Measurements from ENCODE around the gene LYZL6.
"Not testable (repeated sequence)": the region's sequence is repeated elsewhere in the genome, so short reads cannot be mapped to it uniquely, and the experiment has no call there.

Gene LYZL6

DNA sequence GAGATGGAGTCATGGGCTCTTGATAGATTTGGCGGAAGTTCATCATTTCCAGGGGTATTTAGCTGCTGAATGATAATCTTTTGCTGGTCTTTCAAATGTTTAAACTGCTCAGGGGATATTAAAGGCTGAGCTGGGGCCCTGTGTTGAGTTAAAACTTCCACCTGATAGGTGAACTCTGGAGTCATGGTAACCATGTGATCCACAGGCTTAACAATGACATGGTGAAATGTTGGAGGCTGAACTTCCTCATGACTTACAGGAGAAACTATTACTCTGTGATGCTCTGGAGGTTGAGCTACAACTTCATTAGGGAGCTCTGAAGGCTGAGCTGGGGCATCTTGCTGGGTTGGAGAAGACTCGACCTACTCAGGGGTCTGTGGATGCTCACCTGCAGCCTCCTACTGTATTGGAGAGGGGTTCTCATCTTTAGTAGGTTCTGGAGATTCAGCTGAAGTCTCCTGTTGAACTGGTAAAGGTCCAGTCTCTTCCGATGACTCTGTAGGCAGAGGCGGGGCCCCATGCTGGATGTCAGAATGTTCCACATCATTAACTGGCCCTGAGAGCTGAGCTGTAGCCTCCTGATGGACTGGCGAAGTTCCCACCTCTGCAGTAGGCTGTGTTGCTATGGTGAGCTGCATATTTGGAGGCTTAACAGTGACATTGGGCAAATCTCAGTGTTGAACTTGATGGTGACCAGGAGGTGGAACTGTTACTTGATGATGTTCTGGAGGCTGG lies 37.2 kb downstream of the LYZL6 start:
- no peak for DNase-seq

DNA sequence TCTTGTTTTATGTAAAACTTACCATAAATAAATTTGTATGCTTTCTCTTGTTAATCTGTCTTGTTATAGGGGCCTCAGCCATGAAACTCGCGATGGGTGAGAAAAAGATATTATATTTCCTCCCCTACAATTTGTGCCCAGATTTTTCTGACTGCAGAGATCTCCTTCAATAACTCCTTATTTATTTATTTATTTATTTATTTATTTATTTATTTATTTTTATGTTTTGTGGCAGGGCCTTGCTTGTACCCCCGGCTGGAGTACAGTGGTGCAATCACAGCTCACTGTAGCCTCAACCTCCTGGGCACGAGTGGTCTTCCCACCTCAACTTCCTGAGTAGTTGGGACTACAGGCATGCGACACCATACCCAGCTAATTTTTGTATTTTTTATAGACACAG lies 40.1 kb downstream of the LYZL6 start:
- no peak for DNase-seq

DNA sequence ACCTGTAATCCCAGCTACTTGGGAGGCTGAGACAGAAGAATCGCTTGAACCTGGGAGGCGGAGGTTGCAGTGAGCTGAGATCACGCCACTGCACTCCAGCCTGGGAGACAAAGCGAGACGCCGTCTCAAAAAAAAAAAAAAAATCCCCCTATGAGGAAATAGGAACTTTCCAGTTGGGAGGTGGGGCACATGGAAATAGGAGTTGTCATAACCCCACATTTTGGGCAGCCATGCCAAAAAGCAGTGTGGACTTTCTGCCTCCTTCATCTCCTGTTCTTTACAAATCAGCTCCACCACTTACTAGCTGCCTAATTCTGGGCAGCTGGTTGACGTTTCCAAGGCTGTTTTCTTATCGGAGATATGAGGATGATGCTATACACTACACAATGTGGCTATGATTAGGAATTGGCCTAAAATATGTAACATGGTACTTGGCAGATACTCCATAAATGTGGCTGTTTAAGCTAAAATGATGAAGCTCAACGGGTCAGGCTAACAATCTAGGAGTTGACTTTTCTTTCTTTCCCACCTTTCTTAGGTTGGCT lies 41.8 kb downstream of the LYZL6 start:
- DNase-seq, result no peak

DNA sequence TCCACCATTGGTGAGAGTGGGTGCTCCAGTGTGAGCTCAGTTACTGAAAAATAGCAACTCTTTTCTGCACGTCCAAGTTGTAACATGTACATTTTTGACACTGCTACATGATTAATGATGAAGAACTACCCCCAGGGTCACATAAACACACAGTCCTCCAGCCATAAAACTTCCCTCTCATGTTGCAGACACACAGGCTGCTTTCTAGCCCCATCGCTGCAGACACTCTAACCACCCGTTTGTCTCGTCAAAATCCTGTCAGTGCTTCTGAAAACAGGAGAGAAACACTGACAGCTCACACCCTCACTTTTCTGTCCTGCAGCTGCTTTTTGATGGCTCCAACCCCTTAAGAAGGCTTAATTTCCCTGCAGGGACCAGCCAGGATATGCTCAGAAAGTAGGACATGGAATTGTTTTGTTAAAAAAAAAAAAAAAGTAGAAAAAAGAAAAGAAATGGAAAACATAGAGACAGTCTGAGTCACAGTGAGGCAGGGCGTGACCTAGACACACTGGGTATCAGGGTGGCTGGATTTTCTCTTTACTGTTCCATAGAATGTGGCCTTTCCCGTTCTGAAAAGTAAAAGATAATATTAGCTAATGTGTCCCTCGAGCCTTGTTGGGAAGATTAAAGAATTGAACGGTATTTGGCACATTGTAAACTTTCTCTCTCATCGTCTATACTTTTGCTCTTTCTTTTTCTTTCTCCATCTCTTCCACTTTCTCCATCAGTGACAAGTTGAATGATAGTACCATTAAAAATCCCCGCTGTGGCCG lies 42.6 kb downstream of the LYZL6 start:
- DNase-seq, result no peak

DNA sequence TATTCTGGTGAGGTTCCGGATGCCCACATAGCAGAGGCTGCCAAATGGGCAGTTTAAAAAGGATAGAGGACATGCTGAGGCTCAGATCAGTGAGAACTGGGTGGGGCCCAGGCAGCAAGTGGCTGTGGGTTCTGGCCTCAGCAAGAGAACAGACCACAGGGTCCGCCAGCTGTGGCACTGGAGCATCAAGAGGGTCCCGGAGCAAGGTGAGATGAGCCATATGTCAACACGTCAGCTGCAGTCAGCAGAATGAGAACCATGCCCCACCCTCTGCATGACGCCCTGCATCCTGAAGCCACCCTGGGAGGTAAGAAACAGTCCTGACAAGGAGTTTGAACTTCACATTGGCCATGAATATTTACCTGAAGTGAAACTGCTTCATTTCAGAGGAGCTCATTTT lies 43.2 kb downstream of the LYZL6 start:
- DNase-seq, result no peak

DNA sequence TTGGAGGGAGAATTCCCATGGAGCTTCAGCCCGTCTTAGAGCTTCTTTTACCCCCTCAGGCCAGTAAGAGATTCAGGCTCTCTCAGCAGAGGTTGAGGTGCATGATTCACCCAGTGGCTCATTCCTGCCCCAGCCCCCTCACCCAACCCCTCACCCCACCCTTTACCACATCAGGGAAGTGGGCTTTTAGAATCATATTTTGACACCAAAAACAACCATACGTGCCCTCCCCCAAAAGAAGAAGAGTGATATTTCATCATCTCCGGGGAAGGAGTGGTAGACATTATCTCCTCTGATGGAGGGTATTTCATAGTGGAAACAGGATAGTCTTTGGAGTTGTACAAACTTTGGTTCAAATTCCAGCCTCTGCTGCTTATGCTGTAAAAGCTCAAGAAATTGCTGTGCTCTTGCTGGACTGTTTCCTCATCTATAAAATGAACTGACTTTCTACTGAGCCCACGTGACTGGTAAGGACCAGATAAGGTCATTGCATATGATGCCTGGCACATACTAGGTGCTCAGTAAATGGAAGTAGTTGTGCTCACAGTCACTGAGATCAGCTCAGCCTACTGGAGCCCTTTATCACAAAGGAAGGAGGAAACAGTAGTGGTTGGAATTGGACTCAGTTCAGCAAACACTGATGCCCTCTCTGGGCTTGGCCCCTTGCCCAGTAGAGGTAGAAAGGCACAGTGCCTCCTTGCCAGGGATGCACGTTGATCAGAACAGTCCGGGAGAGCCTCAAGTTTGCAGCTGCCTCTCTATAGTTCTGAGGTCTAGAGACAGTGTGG lies 45.0 kb downstream of the LYZL6 start:
- no peak for DNase-seq

DNA sequence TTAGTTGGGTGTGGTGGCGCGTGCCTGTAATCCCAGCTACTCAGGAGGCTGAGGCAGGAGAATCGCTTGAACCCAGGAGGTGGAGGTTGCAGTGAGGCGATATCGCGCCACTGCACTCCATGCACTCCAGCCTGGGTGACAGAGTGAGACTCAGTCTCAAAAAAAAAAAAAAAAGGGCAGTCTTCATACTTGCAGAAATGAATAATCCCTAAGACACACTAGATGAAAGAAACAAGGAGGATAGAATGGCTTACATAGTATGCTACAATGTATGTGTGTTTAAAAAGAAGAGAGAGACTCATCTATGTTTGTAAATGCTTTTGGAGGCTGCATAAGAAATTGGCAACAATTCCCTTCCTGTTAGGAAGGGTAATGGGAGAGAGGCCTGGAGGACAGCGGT lies 45.7 kb downstream of the LYZL6 start:
- not testable (repeated sequence) for DNase-seq

DNA sequence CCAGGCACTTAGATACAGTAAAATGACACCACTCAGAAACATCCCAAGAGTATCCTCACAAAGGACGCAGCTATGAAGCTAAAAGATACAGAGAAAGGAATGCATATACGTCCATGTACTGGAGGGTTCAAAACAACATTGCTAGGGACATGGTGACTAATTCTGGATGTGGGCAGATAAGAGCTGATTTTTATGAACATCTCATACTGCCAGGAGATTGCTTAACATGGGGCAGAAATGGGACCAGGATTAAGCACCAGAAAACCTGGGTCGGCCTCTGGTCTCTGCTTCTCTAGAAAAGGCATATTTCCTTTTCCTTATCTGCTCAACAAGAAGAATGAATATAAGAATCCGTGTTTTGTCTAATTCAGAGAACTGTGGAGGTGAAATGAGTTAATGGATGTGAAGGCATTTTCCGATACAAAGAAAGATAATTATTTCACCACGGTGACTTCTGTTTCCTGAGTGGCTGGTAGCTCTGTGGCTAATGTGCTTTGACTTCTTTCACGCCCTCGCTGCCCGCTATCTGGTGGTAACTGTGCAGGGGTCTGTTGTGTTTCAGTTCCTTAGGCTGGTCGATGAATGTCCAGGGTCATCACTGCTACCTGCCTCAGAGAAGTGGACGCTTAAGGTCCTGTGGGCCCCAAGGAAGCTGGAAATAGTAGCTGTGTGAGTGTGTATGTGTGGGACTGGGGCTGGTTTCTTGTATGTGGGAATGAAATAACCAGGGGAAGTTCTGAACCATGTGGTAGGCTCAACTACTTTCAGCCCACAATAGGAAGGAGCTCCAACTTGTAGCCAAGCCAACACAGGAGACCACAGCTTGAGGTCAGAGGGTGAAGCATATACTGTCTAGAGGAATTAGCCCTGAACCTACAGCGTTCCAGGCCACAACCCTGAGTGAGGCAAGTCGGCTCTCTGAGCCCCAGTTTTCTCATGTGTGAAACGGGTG lies 47.6 kb downstream of the LYZL6 start:
- DNase-seq, result peak in 1 of 2 donors; percentile 30

DNA sequence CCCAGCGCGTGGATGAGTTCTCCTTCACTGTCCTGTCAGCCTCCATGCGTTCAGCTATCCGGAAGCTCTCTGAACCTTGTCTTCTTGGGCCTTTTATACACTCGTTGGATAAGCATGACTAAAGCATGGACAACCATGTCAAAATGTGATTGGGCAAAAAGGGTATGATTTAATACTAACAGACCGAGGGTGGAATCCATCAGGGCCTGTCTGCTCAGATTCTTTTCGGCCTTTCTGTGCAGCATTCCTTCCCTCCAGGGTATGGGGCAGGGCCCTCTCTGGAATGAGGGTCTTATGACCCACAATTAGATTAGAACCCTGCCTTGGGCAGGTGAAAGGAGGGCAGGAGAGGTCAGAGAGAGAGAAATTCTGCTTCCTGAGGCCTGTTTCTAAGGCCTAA lies 49.3 kb downstream of the LYZL6 start:
- no peak for DNase-seq

DNA sequence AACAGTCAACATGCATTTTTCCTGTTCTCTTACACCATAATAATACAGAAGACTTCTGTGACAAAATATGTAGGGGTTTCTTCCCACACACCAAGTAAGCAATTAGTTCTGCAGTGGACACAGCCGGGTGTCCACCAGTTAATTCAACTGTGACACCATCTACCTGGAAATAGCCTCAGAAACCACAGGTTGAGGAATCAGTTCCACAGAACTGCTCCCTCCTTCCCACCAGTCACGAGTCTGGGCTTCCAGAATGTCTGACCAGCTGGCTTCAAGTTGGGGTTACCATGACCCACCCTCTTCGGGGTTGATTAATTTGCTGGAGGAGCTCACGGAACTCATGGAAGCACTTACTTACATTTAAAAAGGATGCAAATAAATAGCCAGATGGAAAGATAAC lies 49.8 kb downstream of the LYZL6 start:
- no peak for DNase-seq

DNA sequence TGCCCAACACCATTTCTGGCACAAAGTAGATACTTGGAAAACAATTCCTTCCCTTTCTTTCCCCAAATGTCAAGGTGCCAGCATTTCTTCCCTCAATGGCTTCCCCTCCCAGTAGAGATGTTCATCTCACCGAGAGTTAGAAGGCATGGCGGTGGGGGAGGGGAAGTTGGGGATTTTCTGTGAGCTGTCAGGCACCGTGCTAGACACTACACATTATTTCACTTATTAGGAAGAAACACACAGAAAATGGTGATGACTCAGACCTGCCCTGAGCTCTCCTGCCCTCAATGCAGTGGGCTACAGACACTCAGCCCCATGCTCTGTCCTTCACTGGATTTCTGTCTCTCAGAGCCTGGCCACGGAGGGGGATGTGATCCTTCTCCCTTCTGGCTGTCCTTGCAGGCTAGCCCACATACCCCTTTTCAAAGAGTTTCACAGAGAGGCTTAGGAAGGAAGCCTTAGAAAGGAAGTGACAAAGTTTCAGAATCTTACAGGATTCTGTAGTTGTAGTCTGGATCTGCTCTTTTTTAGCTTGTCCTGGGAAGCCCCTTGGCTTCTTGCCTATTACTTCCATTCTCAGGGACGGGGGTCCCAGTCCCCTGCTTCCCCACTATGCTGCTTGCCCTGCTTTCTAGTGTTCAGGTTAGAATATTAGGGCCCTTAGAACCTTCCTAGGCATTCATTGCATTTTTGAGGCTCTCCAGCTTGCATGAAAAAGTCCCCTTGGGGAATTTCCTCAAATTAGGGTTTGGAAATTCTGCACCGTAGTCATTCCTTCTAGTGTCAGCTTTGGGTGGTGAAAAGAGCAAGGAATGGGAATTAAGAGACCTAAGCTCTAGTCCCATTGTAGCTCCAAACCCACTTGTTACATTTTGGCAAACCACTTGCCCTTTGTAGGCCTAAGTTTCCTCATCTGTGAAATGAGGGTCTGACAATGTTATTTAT lies 51.1 kb downstream of the LYZL6 start:
- DNase-seq, result peak; percentile 56 to 64

DNA sequence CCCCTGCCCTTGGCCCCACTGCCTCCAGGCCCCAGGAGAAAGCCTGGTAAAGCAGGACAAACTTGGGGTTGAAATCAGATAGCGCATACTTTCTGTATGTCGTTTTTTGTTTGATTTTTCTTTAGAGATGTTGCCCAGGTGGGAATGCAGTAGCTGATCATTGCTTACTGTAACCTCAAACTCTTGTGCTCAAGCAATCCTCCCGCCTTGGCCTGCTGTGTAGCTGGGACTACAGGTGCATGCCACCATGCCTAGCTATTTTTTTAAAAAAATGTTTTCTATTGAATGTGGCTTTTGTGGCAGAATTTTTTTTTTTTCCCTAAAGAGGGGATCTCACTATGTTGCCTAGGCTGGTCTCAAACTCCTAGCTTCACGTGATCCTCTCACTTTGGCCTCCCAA lies 52.2 kb downstream of the LYZL6 start:
- DNase-seq, result no peak

DNA sequence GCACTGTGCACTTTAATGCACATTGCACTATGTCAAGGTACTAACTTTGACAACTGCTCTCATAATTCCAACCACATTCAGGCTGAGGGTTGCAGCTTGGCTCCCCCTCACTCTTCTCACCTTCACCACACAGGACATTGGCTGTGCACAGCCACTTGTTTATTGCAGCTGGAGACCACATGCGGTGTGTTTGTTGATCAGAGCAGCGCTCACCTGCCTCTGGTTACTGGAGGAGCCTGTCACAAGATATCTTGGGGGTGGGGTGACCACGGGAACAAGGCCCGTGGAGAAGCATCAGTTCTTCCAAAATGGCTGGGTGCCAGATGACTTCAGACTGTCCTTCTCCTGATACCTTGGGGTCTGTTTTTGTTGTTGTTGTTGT lies 52.7 kb downstream of the LYZL6 start:
- peak in 1 of 2 donors; percentile 20 for DNase-seq

DNA sequence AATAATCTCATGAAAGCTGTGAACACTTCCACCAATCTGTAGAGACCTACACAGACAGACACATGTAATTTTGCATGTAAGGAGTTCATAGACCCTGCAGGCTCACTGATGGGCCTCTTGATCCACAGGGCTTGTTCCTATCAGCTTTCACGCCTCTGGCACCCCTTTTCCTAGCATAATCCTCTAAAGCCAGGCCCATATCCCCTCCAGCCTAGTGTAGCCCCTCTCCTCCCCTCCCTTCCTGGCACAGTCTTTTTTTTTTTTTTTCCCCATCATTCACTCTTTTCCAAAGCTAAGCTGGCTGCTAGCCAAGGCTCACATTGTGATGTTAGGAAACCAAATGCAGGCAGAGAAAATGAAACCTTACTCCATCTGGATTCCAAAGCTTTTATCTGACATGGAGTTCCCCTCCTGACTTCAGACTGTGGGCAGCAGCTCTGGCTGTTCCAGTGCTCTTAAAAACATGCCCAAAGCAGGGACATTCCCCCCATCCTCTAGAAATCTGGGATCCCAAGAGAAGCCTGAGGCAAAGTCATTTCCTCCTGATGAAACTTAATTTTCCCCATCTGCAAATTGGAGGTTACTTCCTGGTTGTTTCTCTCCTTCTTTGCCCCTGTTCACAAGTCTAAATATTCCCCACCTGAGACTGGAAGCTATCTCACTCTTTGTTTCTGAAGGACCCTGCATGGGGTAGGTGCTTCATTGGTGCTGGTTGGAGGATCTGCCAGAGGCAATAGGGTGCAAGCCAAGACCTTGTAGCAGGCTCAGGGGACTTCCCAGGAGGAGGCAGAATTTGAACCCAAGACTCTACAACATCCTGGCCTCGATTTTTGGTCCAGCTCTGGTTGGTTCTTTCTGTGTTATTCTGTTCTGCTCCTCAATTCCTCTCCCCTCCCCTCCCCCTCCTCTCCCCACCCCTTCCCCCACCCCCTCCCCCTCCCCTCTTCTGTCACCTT lies 53.4 kb downstream of the LYZL6 start:
- no peak for DNase-seq

DNA sequence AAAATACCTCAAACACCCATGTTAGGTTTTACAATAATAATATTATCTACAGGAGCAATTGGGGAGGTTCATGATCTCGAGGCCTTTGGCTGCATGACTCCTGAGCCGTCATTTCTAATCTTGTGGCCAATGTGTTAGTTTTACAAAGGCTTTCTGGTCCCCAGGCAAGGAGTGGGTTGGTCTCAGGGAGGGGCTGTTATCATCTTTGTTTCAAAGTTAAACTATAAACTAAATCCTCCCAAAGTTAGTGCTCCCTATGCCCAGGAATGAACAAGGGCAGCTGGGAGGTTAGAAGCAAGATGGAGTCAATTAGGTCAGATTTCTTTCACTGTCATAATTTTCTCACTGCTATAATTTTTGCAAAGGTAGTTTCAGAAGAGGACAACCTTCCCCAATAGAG lies 54.3 kb downstream of the LYZL6 start:
- DNase-seq, result no peak
